Stomach (tissue), 9 donors: ENCODE results near the gene PRAC2. TPM values are rescaled to one million over a fixed set of nuclear protein-coding genes. Genes with fewer than 3 reads are reported as not detected.

Source experiments
- DNase-seq, 2 donors: peaks; one replicate each; pipeline versions ENCODE4 v3.0.0 to v3.0.0-alpha.2; 2013 to 2019
- H3K27ac ChIP-seq, 5 donors: fragments of 200-600 bp in 4 of 5; sonication (generic) in 4 of 5; one replicate each; pipeline ENCODE4 v1.5.1; 2013 to 2019; ENCODE audit warnings: mild to moderate bottlenecking in 1 of 5, moderate library complexity in 1 of 5
- H3K27me3 ChIP-seq, 3 donors: fragments of 200-600 bp; sonication (generic); one replicate each; pipeline ENCODE4 v1.5.1; 2017 to 2019; ENCODE audit warnings: mixed run types in 1 of 3
- H3K36me3 ChIP-seq, 4 donors: fragments of 200-600 bp; sonication (generic); 1 replicate in 3 of 4; 2 replicates in 1 of 4; pipeline ENCODE4 v1.5.1; 2016 to 2019
- H3K4me1 ChIP-seq, 4 donors: fragments of 200-600 bp; sonication (generic); one replicate each; pipeline ENCODE4 v1.5.1; 2016 to 2019
- H3K4me3 ChIP-seq, 4 donors: fragments of 200-600 bp; sonication (generic) in 3 of 4; one replicate each; pipeline ENCODE4 v1.5.1; 2016 to 2019; ENCODE audit warnings: mild to moderate bottlenecking in 1 of 4
- H3K9me3 ChIP-seq, 4 donors: fragments of 200-600 bp; sonication (generic); one replicate each; pipeline ENCODE4 v1.5.1; 2016 to 2019
- EP300 ChIP-seq: sonication (generic); formaldehyde crosslinking; IDR thresholded peaks from one replicate; pipeline ENCODE4 v1.6.1; 2017; ENCODE audit warnings: antibody characterized with exemption
- POLR2A ChIP-seq, 4 donors: fragments of 450-650 bp; IDR thresholded peaks; one replicate each; pipeline ENCODE4 v1.6.1; 2016; ENCODE audit warnings: antibody characterized with exemption in 4 of 4, control low read depth in 2 of 4, mild to moderate bottlenecking in 1 of 4, moderate library complexity in 1 of 4
- POLR2AphosphoS5 ChIP-seq, 3 donors: sonication (generic); formaldehyde crosslinking; IDR thresholded peaks; one replicate each; pipeline ENCODE4 v1.6.1; 2016; ENCODE audit warnings: antibody characterized with exemption in 3 of 3
- WGBS, 5 donors: extraction: QIAGEN DNeasy Blood & Tissue Kit in 3 of 5; methylation state at CpG; one replicate each; pipeline versions ENCODE4 v1.1.5 to v1.1.7; 2013 to 2018; 5-methylcytosine and 5-hydroxymethylcytosine counted together
- intact Hi-C: fragments of 100-400 bp; cut with DNase I; formaldehyde crosslinking; loops from one replicate; pipeline ENCODE4 v1.15.1; 2023; ENCODE audit warnings: low total_unique reads
- polyA plus RNA-seq, 3 donors: library from polyadenylated mRNA; stranded (reverse); fragments of 200-250 nt; gene quantifications; one replicate each; pipeline ENCODE4 v1.2.3, GENCODE V29; 2013
- total RNA-seq, 5 donors: library from RNA; depleted of rRNA; stranded (reverse); fragments of >200 nt; gene quantifications; one replicate each; pipeline versions ENCODE4 v1.1.0 to v1.2.3, GENCODE V29; 2014 to 2016
- TF ChIP-seq, protein P1 (sequence below), 7 experiments: fragments of 450-650 bp in 4 of 7; fragments of 200-600 bp in 3 of 7; sonication (generic) in 3 of 7; IDR thresholded peaks; one replicate each; pipeline ENCODE4 v1.5.1; 2016 to 2019; ENCODE audit warnings: antibody characterized with exemption in 7 of 7, control low read depth in 2 of 7, mild to moderate bottlenecking in 1 of 7
- donor health status: healthy with polysubstance abuse.
- donor health status: Bipolar disorder and iron deficiency.
- donor health status: healthy.

Gene PRAC2
- total and polyA plus RNA-seq, 8 donors: not detected

DNA sequence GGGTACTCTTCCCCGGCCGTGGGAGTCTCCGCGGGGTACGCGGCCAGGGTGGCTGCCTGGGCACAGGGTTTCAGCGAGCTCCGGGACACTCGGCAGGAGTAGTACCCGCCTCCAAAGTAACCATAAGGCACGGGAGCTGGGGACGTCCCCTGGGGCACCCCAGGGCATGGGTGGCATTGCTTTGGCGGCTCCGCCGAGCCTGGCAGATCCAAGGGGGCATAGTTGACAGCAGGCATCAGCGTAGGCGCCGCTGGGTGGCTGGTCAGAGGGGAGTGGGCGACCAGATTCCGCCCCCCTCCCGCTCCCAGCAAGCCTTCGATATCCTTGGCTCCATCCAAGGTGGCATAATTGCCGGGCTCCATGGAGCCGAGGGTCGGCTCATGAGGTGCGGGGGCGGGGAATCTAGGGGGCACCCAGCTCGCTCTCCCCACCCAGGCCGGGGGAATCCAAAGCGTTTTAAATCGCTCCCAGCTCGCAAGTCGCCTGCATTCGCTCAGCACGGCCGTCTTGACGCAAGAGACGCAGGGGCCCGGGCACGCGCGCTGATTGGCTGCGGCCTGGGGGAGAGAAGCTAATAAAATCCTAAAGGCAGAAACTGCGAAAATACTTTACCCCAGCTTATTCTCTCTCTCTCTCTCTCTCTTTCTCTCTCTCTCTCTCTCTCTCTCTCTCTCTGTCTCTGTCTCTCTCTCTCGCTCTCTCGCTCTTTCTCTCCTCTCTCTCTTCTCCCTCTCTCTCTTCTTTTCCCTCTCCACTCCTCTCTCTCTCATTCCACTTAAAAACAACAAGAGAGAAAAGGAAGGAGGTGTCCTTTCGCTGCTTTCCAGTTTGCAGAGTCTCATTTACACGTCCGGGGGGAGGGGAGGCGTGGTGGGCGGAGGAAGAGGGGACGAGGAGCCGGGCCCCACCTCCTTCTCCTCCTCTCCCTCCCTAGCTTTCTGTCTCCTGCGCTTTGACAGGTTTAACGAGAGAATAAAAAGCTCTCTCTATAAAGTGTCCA is 5.5 kb downstream of the PRAC2 start, which contains the start of gene HOXB13:
Gene HOXB13 (minus strand): TSS at position 519 of the 1,000 bp plus-strand sequence. CDS start 157 bp downstream, at position 362.
- Histone ChIP-seq H3K27me3 (peaks cover 37 to 100% (median 97%) of the 10 kb centered on the region in 3 donors), H3K27ac (no peak within 1 kb of the TSS), H3K4me1 (peaks cover 23 to 46% (median 36%) of the 10 kb centered on the region in 4 donors), H3K36me3 (no peaks in the 10 kb centered on the region), H3K4me3 (peak within 1 kb of the TSS in 3 of 4 donors; percentile 1 to 41 (median 35)), H3K9me3 (no peaks in the 10 kb centered on the region)
- DNase-seq: peak; percentile 37 to 71
- TF ChIP-seq POLR2AphosphoS5 (IDR thresholded peaks at IDR 0.05) (no peak), POLR2A (IDR thresholded peaks at IDR 0.05) (no peak), EP300 (no peak)
- TF ChIP-seq, protein P1, sequence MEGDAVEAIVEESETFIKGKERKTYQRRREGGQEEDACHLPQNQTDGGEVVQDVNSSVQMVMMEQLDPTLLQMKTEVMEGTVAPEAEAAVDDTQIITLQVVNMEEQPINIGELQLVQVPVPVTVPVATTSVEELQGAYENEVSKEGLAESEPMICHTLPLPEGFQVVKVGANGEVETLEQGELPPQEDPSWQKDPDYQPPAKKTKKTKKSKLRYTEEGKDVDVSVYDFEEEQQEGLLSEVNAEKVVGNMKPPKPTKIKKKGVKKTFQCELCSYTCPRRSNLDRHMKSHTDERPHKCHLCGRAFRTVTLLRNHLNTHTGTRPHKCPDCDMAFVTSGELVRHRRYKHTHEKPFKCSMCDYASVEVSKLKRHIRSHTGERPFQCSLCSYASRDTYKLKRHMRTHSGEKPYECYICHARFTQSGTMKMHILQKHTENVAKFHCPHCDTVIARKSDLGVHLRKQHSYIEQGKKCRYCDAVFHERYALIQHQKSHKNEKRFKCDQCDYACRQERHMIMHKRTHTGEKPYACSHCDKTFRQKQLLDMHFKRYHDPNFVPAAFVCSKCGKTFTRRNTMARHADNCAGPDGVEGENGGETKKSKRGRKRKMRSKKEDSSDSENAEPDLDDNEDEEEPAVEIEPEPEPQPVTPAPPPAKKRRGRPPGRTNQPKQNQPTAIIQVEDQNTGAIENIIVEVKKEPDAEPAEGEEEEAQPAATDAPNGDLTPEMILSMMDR (IDR thresholded peaks at IDR 0.05): no peak
- intact Hi-C loops: loop anchor here (10.0 kb wide), 2 partner anchors 66 to 156 kb away; no protein-coding TSS in a partner anchor
- 4 to 7% (median 5%) methylated on average over 41 to 55 of the region's 55 CpGs for WGBS, 5 donors

DNA sequence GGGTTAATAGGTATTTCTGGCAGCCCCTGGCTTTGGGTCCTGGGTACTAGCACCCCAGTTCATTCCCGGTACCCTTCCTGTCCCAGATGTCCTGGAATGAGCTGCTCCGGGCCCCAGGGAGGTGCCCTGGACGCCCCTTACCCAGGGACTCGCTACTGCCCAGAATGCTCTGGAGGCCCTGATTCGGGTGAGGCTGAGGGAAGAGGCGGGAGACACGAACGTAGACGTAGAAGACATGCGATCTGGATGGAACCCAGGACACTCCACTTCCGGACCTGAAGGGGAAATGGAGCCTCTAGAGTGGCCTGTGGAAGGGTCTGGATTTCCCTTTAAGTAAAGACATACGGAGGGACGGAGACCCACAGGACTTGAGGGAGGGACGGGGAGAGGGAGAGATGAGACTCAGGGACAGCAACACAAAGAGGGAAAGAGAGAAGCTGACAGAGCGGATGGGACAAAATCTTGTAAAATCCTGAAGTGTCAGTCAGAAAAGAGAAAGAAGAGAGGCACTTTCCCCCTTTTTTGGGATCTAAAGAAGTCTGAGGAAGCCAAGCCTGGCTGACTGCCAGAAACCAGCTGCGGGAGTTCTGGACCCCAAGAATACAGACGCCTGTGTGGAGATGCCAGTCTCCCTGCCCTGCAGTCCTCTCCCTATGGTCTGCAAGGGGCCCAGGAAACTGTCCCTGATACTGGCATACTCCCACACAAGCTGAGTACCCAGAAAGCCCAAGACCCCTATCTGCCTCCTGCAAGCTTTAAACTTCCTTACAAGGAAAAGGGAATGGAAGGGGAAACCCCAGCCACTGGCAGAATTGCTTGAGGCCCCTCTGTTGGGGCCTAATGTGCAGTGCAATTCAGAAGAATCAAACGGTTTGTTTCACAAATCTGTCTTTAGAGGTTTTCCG is 6.6 kb downstream of the PRAC2 start:
- no peak for DNase-seq
- TF ChIP-seq POLR2AphosphoS5 (IDR thresholded peaks at IDR 0.05) (no peak), EP300 (no peak), POLR2A (IDR thresholded peaks at IDR 0.05) (no peak)
- TF ChIP-seq, protein P1 (IDR thresholded peaks at IDR 0.05): no peak
- Histone ChIP-seq H3K4me1 (peaks cover 19 to 45% (median 30%) of the 10 kb centered on the region in 4 donors), H3K4me3 (no peak overlapping the region), H3K27me3 (peaks cover 44 to 100% (median 97%) of the 10 kb centered on the region in 3 donors), H3K36me3 (no peaks in the 10 kb centered on the region), H3K9me3 (no peaks in the 10 kb centered on the region), H3K27ac (no peak overlapping the region)
- 6 to 10% (median 8%) methylated on average over 19 of the region's 19 CpGs for WGBS, 5 donors
- intact Hi-C loops: loop anchor here (10.0 kb wide), 2 partner anchors 65 to 155 kb away; no protein-coding TSS in a partner anchor

DNA sequence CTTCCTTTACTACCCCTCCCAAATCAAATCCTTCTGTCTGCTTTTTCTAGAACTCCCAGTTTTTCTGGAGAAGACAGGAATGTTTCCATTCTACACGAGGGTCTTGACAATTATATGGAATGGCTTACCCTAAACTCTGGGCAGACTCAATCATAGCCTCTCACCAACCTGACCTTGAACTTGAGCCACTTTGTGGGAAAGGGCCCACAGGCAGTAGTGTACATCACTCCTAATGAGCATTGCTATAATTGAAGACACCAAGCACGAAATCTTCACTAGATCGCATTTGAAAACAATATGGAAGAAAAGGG is 7.2 kb downstream of the PRAC2 start:
- intact Hi-C loops: no loop called here
- 28 to 42% (median 35%) methylated on average over 3 of the region's 3 CpGs for WGBS, 5 donors
- H3K27me3 ChIP-seq: peaks cover 46 to 100% (median 97%) of the 10 kb centered on the region in 3 donors
- H3K36me3 ChIP-seq: no peaks in the 10 kb centered on the region
- no peak for DNase-seq
- H3K27ac ChIP-seq: no peak overlapping the region
- TF ChIP-seq POLR2AphosphoS5 (IDR thresholded peaks at IDR 0.05) (no peak), EP300 (no peak), POLR2A (IDR thresholded peaks at IDR 0.05) (no peak)
- TF ChIP-seq, protein P1 (IDR thresholded peaks at IDR 0.05): no peak
- no peak overlapping the region for H3K4me3 ChIP-seq
- no peaks in the 10 kb centered on the region for H3K9me3 ChIP-seq
- H3K4me1 ChIP-seq: peaks cover 13 to 39% (median 25%) of the 10 kb centered on the region in 4 donors

DNA sequence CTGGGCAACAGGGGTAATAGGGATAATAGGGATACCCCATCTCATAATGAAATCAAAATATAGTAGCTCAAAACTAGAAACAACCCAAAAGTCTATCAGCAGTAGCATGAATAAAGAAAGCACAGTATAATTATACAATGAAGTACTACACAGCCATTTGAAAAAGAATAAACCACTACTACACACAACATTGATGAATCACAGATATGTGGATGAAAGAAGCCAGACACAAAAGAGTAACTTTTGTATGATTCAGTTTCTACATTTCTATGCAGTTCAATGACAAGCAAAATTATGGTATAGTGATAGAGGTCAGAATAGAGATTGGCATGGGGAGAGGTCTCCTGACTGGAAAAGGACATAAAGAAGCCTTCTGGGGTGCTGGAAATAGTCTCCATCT is 8.4 kb downstream of the PRAC2 start:
- intact Hi-C loops: no loop called here
- DNase-seq: no peak
- H3K4me1 ChIP-seq: peaks cover 8 to 34% (median 21%) of the 10 kb centered on the region in 4 donors
- H3K27ac ChIP-seq: no peak overlapping the region
- TF ChIP-seq EP300 (no peak), POLR2AphosphoS5 (IDR thresholded peaks at IDR 0.05) (no peak), POLR2A (IDR thresholded peaks at IDR 0.05) (no peak)
- TF ChIP-seq, protein P1 (IDR thresholded peaks at IDR 0.05): no peak
- H3K4me3 ChIP-seq: no peak overlapping the region
- H3K9me3 ChIP-seq: no peaks in the 10 kb centered on the region
- no peaks in the 10 kb centered on the region for H3K36me3 ChIP-seq
- H3K27me3 ChIP-seq: peaks cover 42 to 100% (median 97%) of the 10 kb centered on the region in 3 donors
